H1 (cell line): Measurements from ENCODE around the gene ENPP7. TPM values are rescaled to one million over a fixed set of nuclear protein-coding genes. Genes with fewer than 3 reads are reported as not detected.

Experiments
- BACH1 ChIP-seq: IDR thresholded peaks from 2 replicates; pipeline ENCODE4 v1.6.1; 2012; ENCODE audit warnings: low read length, improper control_type of control experiment
- BRCA1 ChIP-seq: IDR thresholded peaks from 2 replicates; pipeline ENCODE4 v1.6.1; 2012; ENCODE audit warnings: low read depth, low read length, improper control_type of control experiment
- RXRA ChIP-seq: IDR thresholded peaks from 2 replicates; pipeline ENCODE4 v1.6.1; 2011; ENCODE audit warnings: low read depth, mild to moderate bottlenecking, low read length, moderate library complexity; ENCODE audit not compliant: insufficient read depth
- SP2 ChIP-seq: IDR thresholded peaks from 2 replicates; pipeline ENCODE4 v1.6.1; 2012; ENCODE audit warnings: mild to moderate bottlenecking, low read length, inconsistent platforms
- polyA plus RNA-seq, 7 experiments: library from polyadenylated mRNA; depleted of rRNA in 3 of 7; stranded (reverse) in 5 of 7; unstranded in 2 of 7; fragments of >200 nt in 5 of 7; fragments of 200-250 nt in 2 of 7; gene quantifications; 1 replicate in 5 of 7; 2 replicates in 1 of 7; 4 replicates in 1 of 7; pipeline versions ENCODE4 v1.2.1 to v1.2.3, GENCODE V29; 2011 to 2013; ENCODE audit warnings: missing spikeins in 2 of 7, mixed read lengths in 2 of 7
- total RNA-seq: library from RNA; stranded (reverse); fragmentation: NEBNext Ultra II Directional; extraction: Animal tissue kit (Norgen Biotek cat#: 25700); gene quantifications from 2 replicates; pipeline ENCODE4 v1.2.1, GENCODE V29; 2021
- TF ChIP-seq, protein P1 (sequence below), 3 experiments: IDR thresholded peaks; 1 replicate in 2 of 3; 2 replicates in 1 of 3; pipeline versions ENCODE4 v1.5.1 to v1.6.1; 2011; ENCODE audit warnings: low read length in 3 of 3, mild to moderate bottlenecking in 3 of 3, inconsistent platforms in 2 of 3, low read depth in 1 of 3, moderate library complexity in 1 of 3; ENCODE audit not compliant: insufficient read depth in 1 of 3; ENCODE audit errors: control extremely low read depth in 1 of 3
- TF ChIP-seq, protein P2 (sequence below): IDR thresholded peaks from 2 replicates; pipeline ENCODE4 v1.6.1; 2012; ENCODE audit warnings: inconsistent platforms

ENPP7 gene
- total and polyA plus RNA-seq, 2 of the 8 experiments (the other 6 are each of a cell fraction or from before 2014, with no cell fraction given), result not detected

DNA sequence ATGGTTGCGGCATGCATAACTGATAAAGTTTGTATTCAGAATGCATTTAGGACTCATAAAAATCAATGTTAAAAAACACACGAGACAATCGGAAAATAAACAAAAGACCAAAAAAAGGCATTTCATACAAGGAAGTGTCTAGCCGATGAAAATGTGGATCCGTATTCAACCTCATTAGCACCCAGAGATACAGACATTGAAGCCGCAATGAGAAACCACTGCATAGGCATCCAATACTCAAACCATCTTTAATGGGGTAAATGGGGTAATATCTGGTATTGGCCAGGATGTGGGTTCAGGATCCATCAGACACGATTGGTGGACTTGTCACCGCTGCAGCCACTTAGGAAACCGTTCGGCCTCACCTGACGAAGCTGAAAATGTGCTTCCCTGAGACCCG, 47.4 kb upstream of the ENPP7 start (continued):
- TF ChIP-seq BRCA1 (no peak), BACH1 (no peak), SP2 (no peak), RXRA (no peak)
- TF ChIP-seq, protein P1, sequence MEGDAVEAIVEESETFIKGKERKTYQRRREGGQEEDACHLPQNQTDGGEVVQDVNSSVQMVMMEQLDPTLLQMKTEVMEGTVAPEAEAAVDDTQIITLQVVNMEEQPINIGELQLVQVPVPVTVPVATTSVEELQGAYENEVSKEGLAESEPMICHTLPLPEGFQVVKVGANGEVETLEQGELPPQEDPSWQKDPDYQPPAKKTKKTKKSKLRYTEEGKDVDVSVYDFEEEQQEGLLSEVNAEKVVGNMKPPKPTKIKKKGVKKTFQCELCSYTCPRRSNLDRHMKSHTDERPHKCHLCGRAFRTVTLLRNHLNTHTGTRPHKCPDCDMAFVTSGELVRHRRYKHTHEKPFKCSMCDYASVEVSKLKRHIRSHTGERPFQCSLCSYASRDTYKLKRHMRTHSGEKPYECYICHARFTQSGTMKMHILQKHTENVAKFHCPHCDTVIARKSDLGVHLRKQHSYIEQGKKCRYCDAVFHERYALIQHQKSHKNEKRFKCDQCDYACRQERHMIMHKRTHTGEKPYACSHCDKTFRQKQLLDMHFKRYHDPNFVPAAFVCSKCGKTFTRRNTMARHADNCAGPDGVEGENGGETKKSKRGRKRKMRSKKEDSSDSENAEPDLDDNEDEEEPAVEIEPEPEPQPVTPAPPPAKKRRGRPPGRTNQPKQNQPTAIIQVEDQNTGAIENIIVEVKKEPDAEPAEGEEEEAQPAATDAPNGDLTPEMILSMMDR (IDR thresholded peaks at IDR 0.05; ENCODE audit: control extremely low read depth in 1 of 3, insufficient read depth in 1 of 3, low read depth in 1 of 3, low read length in 3 of 3), result no peak
- TF ChIP-seq, protein P2, sequence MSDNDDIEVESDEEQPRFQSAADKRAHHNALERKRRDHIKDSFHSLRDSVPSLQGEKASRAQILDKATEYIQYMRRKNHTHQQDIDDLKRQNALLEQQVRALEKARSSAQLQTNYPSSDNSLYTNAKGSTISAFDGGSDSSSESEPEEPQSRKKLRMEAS, result no peak
